NK-92 (cell line): ENCODE data around the gene RPL12.

ENCODE experiments used
- DNase-seq: peaks from one replicate; lab custom pipeline; 2025; ENCODE audit not compliant: unreplicated experiment; lab: John Stamatoyannopoulos, UW

RPL12 gene

DNA sequence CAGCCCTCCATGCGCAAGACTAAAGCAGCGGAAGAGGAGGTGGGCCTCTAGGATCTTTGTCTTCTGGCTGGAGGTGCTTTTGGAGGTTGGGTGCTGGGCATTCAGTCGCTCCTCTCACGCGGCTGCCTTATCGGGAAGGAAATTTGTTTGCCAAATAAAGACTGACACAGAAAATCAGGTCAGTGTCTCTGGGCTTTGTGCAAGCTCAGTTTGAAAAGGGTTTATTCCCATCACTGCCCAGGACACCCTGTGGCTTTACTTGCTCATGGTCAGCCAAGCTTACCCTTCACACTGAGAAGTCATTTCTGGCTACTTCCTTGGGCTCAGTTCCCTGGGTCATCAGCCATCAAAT, 43.7 kb downstream of the RPL12 start:
- no peak for DNase-seq

DNA sequence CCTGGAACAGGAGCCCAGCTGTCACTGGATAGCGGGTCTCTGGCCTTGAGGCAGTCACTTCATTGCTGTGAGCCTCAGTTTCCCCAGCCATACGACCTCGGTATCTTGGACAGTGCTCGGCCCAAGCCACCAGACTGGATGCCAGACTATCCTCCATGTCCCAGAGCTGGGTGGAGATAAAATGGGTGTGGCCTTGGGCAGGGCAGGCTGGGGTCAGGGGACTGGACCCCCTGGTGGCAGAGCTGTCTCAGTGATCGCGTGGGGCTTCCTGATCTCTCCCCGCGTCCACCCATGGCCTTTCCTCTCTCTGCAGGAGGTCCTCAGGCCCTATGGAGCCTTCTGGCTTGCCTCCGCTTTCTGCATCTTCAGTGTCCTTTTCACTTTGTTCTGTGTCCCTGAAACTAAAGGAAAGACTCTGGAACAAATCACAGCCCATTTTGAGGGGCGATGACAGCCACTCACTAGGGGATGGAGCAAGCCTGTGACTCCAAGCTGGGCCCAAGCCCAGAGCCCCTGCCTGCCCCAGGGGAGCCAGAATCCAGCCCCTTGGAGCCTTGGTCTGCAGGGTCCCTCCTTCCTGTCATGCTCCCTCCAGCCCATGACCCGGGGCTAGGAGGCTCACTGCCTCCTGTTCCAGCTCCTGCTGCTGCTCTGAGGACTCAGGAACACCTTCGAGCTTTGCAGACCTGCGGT, 44.3 kb downstream of the RPL12 start:
- no peak for DNase-seq

DNA sequence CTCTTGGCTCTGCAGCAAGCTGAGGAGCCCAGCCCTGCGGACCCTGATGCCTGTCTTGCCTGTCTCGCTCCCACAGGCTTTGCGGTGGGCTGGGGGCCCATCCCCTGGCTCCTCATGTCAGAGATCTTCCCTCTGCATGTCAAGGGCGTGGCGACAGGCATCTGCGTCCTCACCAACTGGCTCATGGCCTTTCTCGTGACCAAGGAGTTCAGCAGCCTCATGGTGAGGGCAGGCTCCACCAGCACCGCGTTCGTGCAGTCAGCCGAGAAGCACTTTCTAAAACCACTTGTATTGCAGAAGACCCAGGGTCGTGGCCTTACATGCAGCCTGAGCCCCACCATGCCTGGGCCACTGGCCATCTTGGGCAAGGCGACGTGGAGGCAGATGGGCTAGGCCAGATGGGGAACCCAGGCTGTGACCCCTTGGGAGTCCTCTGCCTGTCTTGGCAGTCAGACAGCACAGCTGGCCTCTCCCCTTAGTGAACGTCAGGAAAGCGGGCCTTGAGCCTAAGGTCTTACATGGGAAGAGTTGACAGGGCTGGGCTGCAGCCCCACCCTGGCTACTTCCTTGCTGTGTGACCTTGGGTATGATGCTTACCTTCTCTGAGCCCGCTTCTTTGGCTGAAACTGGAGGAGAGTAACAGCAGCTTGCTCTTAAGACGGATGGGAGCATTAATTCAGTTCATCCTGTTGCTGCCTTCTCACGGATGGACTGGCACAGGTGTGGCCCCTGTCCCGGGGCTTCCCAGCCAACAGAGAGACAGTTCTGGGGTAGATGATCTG, 45.7 kb downstream of the RPL12 start:
- no peak for DNase-seq

DNA sequence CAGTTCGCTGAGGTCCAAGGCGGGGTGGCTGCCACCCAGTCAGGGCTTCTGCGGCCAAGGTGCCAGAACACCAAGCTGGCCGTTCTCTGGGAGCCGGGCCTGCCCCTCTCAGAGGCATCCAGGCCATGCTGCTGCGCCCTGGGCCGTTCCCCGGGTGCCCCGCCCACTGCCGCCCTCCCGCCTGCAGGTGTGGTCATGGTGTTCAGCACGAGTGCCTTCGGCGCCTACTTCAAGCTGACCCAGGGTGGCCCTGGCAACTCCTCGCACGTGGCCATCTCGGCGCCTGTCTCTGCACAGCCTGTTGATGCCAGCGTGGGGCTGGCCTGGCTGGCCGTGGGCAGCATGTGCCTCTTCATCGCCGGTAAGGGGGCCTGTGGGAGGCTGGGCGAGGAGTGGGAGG, 46.6 kb downstream of the RPL12 start:
- DNase-seq, result no peak

DNA sequence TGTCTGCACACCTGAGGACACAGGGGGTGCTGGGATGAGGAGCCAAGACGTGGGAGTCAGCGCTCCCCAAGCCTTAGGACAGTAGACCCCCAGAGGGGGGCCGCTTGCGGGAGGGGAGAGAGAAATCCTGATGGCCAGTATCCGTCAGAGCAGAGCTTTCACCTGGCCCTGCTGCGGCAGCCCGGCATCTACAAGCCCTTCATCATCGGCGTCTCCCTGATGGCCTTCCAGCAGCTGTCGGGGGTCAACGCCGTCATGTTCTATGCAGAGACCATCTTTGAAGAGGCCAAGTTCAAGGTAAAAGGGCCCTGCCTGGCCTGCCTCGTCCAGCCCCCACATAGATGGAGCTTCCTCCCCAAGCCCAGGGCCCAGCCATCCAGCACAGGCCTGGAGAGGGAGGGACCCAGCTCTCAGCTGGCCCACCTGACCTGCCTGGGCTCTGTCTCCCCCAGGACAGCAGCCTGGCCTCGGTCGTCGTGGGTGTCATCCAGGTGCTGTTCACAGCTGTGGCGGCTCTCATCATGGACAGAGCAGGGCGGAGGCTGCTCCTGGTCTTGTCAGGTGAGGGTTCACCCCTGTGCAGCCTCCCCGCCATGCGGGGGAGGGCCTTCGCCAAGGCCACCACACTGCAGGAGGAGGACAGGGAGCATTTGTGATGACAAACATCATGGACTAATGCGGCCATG, 47.6 kb downstream of the RPL12 start:
- DNase-seq, result no peak

DNA sequence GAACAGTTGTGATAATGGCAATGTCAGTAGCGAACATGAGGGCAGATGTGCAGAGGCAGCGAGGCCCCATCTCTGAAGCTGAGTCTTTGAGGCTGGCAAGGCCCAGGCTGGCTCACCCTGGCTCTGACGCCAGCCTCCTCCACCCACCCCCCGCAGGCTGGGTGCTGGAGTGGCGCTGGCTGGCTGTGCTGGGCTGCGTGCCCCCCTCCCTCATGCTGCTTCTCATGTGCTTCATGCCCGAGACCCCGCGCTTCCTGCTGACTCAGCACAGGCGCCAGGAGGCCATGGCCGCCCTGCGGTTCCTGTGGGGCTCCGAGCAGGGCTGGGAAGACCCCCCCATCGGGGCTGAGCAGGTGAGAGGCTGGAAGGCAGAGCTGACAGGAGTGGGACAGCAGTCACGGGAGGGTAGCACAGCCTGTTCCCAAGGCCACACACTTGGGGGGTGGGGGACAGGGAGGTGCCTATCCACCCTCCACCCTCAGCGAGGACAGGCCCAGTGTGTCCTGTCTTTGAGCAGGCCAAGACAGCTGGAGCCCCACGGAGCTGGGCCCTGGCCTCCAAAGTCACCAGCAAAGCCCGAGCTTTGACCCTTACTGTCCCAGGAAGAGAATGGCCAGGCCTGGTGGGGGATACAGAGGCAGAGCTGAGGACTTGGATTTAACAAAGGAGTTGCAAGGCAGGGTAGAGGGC, 48.7 kb downstream of the RPL12 start:
- no peak for DNase-seq

DNA sequence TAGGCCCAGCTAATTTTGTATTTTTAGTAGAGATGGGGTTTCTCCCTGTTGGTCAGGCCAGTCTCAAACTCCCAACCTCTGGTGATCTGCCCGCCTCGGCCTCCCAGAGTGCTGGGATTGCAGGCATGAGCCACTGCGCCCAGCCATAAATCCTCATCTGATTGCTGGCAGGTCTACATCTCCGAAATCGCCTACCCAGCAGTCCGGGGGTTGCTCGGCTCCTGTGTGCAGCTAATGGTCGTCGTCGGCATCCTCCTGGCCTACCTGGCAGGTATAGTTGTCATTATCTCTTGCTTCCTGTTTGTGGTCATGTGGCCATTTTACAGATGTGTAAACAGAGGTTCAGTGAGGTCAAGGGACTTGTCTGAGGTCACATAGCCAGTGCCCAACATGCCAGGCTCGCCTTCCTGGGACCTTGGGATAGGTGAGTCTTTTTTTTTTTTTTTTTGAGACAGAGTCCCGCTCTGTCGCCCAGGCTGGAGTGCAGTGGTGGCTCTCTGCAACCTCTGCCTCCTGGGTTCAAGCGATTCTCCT, 51.4 kb downstream of the RPL12 start:
- DNase-seq, result no peak

DNA sequence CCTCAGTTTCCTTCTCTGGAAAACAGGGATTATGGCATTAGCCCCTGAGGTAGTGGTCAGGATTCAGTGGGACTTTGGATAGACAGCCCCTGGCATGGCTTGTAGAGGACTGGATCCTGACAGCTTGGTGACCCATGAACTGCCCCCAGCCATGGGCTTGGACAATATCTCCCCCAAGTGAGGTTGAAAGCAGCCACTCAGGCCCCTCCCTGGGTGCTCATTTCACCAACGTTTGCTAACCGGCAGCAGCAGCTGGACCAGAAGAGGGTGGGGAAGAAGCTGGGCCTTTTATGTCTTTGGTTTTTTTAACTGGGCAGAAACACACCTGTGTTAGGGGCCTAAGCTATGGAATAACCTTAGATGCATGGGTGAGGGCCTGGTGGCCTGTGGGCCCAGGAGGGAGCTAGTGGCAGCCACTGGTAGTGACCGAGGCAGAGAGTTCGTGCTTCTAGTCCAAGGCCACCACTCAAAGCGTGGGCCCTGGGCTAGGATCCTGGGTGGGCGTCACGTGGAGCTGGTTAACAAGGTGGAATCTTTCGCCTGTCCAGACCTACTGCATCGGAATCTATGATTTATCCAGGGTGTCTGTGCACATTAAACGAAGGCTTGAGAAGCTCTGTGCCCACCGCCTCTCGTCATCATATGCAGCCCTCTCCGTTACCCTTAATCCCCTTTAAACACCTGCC, 52.3 kb downstream of the RPL12 start:
- no peak for DNase-seq

DNA sequence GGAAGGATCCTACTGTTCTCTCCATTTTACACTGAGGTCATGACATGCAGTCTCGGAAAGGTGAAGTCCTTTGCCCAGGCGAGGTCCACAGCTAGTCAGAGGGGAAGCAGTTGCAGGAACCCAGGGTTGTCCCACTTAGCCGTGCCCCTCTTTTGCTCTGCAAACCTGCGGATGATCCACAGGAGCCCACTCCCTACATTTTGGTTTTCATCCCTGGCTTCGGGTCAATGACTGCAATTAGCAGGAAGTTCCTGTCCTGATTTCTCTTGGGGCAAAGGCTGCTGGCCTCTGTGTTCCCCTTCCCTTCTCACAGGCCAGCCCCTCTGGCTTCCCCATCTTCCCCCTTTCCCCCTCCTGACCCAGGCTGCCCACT, 52.9 kb downstream of the RPL12 start:
- no peak for DNase-seq
